GM12878 (cell line): ENCODE data around the gene ANKS1A.

Experiments
- ASH2L ChIP-seq: fragments of 300-600, 200-600 bp; sonication (generic); IDR thresholded peaks from 2 replicates; pipeline ENCODE4 v1.6.1; 2017; ENCODE audit warnings: low read depth, mild to moderate bottlenecking, borderline replicate concordance
- CHD4 ChIP-seq: fragments of 200-600 bp; sonication (generic); IDR thresholded peaks from 2 replicates; pipeline ENCODE4 v1.6.1; 2016; ENCODE audit warnings: mild to moderate bottlenecking
- CTCF ChIP-seq, 3 experiments: IDR thresholded peaks in 2 of 3; conservative IDR thresholded peaks in 1 of 3; 2 replicates each; pipeline ENCODE4 v1.5.1; 2011; ENCODE audit warnings: low read depth in 3 of 3, low read length in 3 of 3, mild to moderate bottlenecking in 3 of 3, control low read depth in 2 of 3, moderate library complexity in 2 of 3, inconsistent platforms in 1 of 3, mixed read lengths in 1 of 3; ENCODE audit not compliant: control insufficient read depth in 2 of 3, insufficient read depth in 1 of 3; ENCODE audit errors: extremely low read depth in 1 of 3
- ESRRA ChIP-seq: IDR thresholded peaks from 2 replicates; pipeline ENCODE4 v1.6.1; 2012; ENCODE audit warnings: mild to moderate bottlenecking, low read length, improper control_type of control experiment
- MAX ChIP-seq: IDR thresholded peaks from 2 replicates; pipeline ENCODE4 v1.6.1; 2012; ENCODE audit warnings: low read depth, low read length, improper control_type of control experiment
- PML ChIP-seq: IDR thresholded peaks from 2 replicates; pipeline ENCODE4 v1.6.1; 2012; ENCODE audit warnings: low read length, inconsistent platforms
- POLR2A ChIP-seq: IDR thresholded peaks from 2 replicates; pipeline ENCODE4 v1.6.1; 2011; ENCODE audit warnings: low read depth, mild to moderate bottlenecking, low read length
- SIN3A ChIP-seq: IDR thresholded peaks from 2 replicates; pipeline ENCODE4 v1.6.1; 2012; ENCODE audit warnings: low read depth, low read length, improper control_type of control experiment
- SUZ12 ChIP-seq: fragments of 200-600 bp; sonication (generic); IDR thresholded peaks from one replicate; pipeline ENCODE4 v1.6.1; 2018; ENCODE audit warnings: antibody characterized with exemption, mild to moderate bottlenecking; ENCODE audit not compliant: unreplicated experiment
- ZNF217 ChIP-seq: fragments of 450-650 bp; IDR thresholded peaks from 2 replicates; pipeline ENCODE4 v1.6.1; 2017; ENCODE audit warnings: antibody characterized with exemption, mild to moderate bottlenecking
- TF ChIP-seq, protein P1 (sequence below): IDR thresholded peaks from 2 replicates; pipeline ENCODE4 v1.6.1; 2012; ENCODE audit warnings: low read depth, low read length, improper control_type of control experiment

DNA sequence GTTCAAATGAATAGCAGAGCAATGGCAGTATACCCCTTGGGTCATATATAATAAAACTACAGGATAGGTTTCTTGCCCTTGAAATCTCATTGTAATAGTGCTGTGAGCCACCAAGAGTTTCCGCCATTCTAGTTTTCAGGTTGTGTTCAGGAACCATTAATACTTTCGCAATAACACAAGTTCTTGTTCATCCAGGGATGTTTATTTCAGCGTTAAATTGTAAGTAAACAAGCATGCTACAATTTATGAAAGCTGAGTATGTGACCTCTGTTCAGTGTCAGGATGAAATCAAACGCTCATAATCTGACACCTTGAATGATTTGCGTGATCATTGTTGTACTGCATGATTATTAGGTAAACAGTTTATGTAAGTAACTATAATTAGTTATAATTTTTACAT lies 22.8 kb downstream of the ANKS1A start:
- TF ChIP-seq SUZ12, result no peak
- TF ChIP-seq SIN3A, result no peak
- TF ChIP-seq PML, result no peak
- no peak for TF ChIP-seq POLR2A
- TF ChIP-seq CTCF (IDR thresholded peaks at IDR 0.05 in 2 of 3, conservative IDR thresholded peaks at IDR 0.05 in 1 of 3; ENCODE audit: control insufficient read depth in 2 of 3, extremely low read depth in 1 of 3, insufficient read depth in 1 of 3, low read depth in 3 of 3, low read length in 3 of 3), result no peak
- TF ChIP-seq ASH2L, result no peak
- TF ChIP-seq, protein P1, sequence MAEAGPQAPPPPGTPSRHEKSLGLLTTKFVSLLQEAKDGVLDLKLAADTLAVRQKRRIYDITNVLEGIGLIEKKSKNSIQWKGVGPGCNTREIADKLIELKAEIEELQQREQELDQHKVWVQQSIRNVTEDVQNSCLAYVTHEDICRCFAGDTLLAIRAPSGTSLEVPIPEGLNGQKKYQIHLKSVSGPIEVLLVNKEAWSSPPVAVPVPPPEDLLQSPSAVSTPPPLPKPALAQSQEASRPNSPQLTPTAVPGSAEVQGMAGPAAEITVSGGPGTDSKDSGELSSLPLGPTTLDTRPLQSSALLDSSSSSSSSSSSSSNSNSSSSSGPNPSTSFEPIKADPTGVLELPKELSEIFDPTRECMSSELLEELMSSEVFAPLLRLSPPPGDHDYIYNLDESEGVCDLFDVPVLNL, result no peak
- TF ChIP-seq ZNF217, result no peak
- TF ChIP-seq ESRRA, result no peak
- no peak for TF ChIP-seq CHD4
- no peak for TF ChIP-seq MAX
